Erythroblast (primary cell): ENCODE measurements around the gene OXSR1.

Experiments used
- GATA1 ChIP-seq: IDR thresholded peaks from 2 replicates; pipeline ENCODE4 v1.6.1; 2011; ENCODE audit warnings: low read depth, mild to moderate bottlenecking, control low read depth, low read length, moderate library complexity
- POLR2A ChIP-seq: IDR thresholded peaks from 2 replicates; pipeline ENCODE4 v1.6.1; 2011; ENCODE audit warnings: mild to moderate bottlenecking, low read length

- TF ChIP-seq POLR2A (no peak), GATA1 (no peak)
Observed at GRCh38 chr3:38119248-38119544, 46.1 kb upstream of the OXSR1 start.
